Chondrocyte (in vitro differentiated cells): ENCODE measurements around the gene RNF148. TPM values are rescaled to one million over a fixed set of nuclear protein-coding genes. Genes with fewer than 3 reads are reported as not detected.

Experiments
- DNase-seq: peaks from one replicate; pipeline ENCODE4 v3.0.0; 2021; ENCODE audit warnings: mixed read lengths, low spot score
- H3K27ac Mint-ChIP-seq: one replicate; pipeline ENCODE4 v1.8.0; 2021; ENCODE audit warnings: mild to moderate bottlenecking, moderate library complexity, mixed read lengths; ENCODE audit not compliant: unreplicated experiment
- H3K27me3 Mint-ChIP-seq: 2 replicates; pipeline ENCODE4 v1.8.0; 2021; ENCODE audit warnings: low read depth, mixed read lengths
- H3K36me3 Mint-ChIP-seq: 2 replicates; pipeline ENCODE4 v1.8.0; 2021; ENCODE audit warnings: low read depth, mixed read lengths
- H3K4me1 Mint-ChIP-seq: 2 replicates; pipeline ENCODE4 v1.8.0; 2021; ENCODE audit warnings: low read depth, mild to moderate bottlenecking, mixed read lengths
- H3K4me3 Mint-ChIP-seq: one replicate; pipeline ENCODE4 v1.8.0; 2021; ENCODE audit warnings: mild to moderate bottlenecking, moderate library complexity, mixed read lengths; ENCODE audit not compliant: unreplicated experiment
- H3K9me3 Mint-ChIP-seq: 2 replicates; pipeline ENCODE4 v1.8.0; 2021; ENCODE audit warnings: low read depth, mixed read lengths
- total RNA-seq: library from RNA; stranded (reverse); gene quantifications from 3 replicates; pipeline ENCODE4 v1.2.1, GENCODE V29; 2021
- TF ChIP-seq, protein P1 (sequence below): fragments of 200-600 bp; sonication (generic); IDR thresholded peaks from 2 replicates; pipeline ENCODE4 v1.5.0; 2021; ENCODE audit warnings: antibody characterized with exemption, mild to moderate bottlenecking, moderate library complexity

Gene RNF148
- total RNA-seq, 1 donor from 2014 or later: not detected

DNA sequence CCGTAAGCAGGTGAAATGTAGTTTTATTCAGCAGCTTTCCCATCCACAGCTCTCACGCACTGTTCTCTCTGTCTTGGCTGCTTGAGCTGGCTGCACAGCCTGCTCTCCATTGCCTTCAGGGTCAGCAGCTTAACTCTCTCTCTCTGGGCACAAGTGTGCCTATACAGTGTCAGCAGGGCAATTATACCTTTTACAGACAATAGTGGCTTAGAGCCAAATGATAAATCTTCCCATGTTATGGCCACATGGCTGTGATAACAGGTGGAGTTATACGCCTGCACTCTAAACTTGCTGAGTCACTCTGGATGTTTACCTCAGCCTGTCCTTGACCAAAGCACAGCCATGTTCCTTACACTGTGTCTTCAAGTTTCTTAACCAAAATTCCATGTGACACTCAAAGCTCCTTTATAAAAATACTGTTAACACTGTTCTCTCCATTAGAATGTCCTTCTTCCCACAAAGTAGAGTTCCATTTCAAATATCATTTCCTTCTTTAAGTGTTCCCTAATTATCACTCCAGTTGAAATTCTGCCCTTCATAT is 9.9 kb downstream of the RNF148 start:
- no peak overlapping the region for H3K27ac Mint-ChIP-seq
- no peaks in the 10 kb centered on the region for H3K4me1 Mint-ChIP-seq
- no peak overlapping the region for H3K4me3 Mint-ChIP-seq
- no peaks in the 10 kb centered on the region for H3K36me3 Mint-ChIP-seq
- no peak for DNase-seq
- TF ChIP-seq, protein P1, sequence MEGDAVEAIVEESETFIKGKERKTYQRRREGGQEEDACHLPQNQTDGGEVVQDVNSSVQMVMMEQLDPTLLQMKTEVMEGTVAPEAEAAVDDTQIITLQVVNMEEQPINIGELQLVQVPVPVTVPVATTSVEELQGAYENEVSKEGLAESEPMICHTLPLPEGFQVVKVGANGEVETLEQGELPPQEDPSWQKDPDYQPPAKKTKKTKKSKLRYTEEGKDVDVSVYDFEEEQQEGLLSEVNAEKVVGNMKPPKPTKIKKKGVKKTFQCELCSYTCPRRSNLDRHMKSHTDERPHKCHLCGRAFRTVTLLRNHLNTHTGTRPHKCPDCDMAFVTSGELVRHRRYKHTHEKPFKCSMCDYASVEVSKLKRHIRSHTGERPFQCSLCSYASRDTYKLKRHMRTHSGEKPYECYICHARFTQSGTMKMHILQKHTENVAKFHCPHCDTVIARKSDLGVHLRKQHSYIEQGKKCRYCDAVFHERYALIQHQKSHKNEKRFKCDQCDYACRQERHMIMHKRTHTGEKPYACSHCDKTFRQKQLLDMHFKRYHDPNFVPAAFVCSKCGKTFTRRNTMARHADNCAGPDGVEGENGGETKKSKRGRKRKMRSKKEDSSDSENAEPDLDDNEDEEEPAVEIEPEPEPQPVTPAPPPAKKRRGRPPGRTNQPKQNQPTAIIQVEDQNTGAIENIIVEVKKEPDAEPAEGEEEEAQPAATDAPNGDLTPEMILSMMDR: no peak
- peaks cover 4% of the 10 kb centered on the region for H3K27me3 Mint-ChIP-seq
- H3K9me3 Mint-ChIP-seq: peaks cover 5% of the 10 kb centered on the region

DNA sequence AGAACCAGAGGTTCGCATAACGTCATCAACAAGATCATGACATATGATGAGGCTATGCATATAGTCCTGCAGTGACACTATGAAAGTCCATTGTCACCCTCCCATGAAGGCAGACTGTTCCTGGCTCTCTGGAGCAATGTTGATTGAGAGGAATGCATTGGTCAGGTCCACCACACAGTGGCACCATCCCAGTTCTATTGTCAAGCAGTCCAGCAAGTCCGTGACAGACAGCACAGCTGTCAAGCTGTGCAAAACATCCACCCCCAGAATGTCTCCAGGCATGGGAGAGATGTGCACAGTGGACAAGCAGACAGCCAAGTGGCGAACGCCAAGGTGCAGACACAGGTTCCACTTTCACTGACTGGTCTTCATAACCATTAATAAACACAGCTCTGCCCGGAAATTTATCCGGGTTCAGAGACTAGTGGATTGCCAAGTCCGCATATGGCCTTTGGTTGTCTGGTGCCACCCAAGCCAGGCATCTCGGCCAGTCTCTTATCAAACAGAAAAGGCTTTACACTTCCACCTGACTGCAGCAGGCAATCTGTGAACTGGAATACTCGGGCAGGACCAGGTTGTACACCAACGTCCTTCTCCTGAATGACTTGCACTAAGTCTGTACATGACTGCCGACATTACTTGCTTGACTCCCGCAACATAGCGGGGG is 11.0 kb downstream of the RNF148 start:
- Mint-ChIP-seq H3K27ac (no peak overlapping the region), H3K27me3 (peaks cover 7% of the 10 kb centered on the region), H3K4me1 (no peaks in the 10 kb centered on the region), H3K36me3 (no peaks in the 10 kb centered on the region), H3K4me3 (no peak overlapping the region), H3K9me3 (peaks cover 5% of the 10 kb centered on the region)
- TF ChIP-seq, protein P1: no peak
- no peak for DNase-seq

DNA sequence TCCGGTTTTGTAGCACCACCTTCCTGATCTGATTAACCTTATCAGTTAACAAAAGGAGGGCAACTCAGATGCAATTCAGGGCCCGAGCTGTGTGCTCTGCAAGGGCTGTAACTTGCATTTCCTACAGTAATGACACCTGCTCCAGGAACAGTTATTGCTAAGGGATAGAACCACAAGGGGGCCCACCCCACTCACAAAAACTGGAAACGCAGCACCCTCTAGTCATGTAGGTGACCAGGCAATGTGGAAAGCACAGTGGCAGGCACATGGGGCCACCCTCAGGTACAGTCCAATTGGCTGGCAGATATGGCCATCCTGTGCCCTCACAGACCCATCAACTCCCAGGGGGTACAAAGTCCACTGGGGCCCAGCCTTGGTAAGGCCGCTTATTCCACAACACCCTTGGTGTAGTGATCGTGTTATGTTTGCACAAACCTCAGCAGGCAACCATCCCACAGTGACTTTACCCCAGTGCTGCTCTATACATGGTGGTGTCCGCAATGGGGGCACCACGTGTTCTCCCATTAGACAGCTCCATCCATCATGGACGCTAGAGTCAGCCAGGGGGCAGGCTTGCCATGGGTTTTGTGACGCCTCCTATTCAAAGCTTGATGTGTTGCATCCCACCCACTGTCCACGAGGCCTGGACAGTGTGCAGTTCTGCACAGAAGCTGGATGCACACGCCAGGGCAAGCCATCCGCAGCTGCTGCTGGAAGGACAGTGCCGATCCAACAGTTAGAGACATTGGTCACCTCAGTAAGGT is 13.2 kb downstream of the RNF148 start:
- Mint-ChIP-seq H3K4me3 (no peak overlapping the region), H3K27ac (no peak overlapping the region), H3K36me3 (no peaks in the 10 kb centered on the region), H3K4me1 (no peaks in the 10 kb centered on the region), H3K9me3 (peaks cover 5% of the 10 kb centered on the region), H3K27me3 (peaks cover 3% of the 10 kb centered on the region)
- no peak for DNase-seq
- TF ChIP-seq, protein P1: no peak

DNA sequence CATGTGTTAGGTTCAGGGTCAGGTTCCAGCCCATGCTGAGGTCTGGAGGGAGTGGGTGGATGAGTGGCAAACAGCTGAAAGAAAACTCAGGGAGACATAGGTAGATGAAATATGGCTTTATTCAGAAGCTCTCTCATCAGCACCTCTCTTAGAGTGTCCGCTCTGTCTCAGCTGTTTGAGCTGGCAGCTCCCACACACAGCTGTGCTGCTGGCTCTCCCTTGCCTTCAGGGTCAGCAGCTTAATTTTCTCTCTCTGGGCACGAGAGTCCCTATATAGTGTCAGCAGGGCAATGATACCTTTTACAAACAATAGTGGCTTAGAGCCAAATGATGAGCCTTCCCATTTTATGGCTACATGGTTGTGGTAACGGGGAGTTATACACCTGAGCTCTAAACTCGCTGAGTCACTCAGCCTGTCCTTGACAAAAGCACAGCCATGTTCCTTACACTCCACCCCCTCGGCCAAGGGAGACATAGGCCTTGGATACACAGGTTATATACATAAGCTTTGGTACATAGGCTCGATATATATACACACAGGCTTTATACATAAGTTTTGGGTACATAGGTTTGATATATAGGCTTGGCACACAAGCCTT is 14.2 kb downstream of the RNF148 start:
- Mint-ChIP-seq H3K9me3 (peaks cover 5% of the 10 kb centered on the region), H3K36me3 (no peaks in the 10 kb centered on the region), H3K27ac (no peak overlapping the region), H3K27me3 (peaks cover 3% of the 10 kb centered on the region), H3K4me3 (no peak overlapping the region), H3K4me1 (no peaks in the 10 kb centered on the region)
- no peak for DNase-seq
- TF ChIP-seq, protein P1: no peak

DNA sequence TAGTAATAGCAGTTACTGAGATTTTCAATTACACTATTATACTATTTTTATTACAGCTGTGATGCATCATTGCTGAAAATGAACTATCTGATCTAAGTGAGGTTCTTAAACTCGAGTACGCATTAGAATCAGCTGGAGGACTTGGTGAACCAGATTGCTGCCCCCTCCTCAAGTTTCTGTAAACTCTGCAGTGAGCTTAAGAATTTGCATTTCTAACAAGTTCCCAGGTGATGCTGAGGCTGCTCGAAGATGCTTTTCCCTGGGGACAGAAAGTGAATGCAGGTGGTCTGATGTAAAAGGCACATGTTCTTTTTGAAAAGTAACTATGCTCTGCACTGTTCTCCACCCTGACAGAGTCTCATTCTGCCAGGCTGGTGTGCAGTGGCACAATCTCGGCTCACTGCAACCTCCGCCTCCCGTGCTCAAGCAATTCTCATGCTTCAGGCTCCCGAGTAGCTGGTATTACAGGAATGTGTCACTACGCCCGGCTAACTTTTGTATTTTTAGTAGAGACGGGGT is 16.3 kb downstream of the RNF148 start:
- Mint-ChIP-seq H3K4me1 (no peaks in the 10 kb centered on the region), H3K27ac (no peak overlapping the region), H3K4me3 (no peak overlapping the region), H3K9me3 (no peaks in the 10 kb centered on the region), H3K36me3 (no peaks in the 10 kb centered on the region), H3K27me3 (peaks cover 8% of the 10 kb centered on the region)
- DNase-seq: no peak
- TF ChIP-seq, protein P1: no peak
